H1 (cell line): ENCODE data around the gene PIP5K1B. TPM values are rescaled to one million over a fixed set of nuclear protein-coding genes. Genes with fewer than 3 reads are reported as not detected.

Source experiments
- GTF2F1 ChIP-seq: IDR thresholded peaks from 2 replicates; pipeline ENCODE4 v1.6.1; 2012; ENCODE audit warnings: low read depth, low read length, improper control_type of control experiment, borderline replicate concordance
- KDM1A ChIP-seq: fragments of 200-600, 300-600 bp; sonication (generic); IDR thresholded peaks from 2 replicates; pipeline ENCODE4 v1.7.1; 2016; ENCODE audit warnings: mild to moderate bottlenecking, low read length, borderline replicate concordance
- KDM4A ChIP-seq: IDR thresholded peaks from one replicate; pipeline ENCODE4 v1.7.1; 2012; ENCODE audit warnings: low read depth, mild to moderate bottlenecking, moderate library complexity, low read length, inconsistent platforms; ENCODE audit not compliant: severe bottlenecking
- polyA plus RNA-seq, 7 experiments: library from polyadenylated mRNA; depleted of rRNA in 3 of 7; stranded (reverse) in 5 of 7; unstranded in 2 of 7; fragments of >200 nt in 5 of 7; fragments of 200-250 nt in 2 of 7; gene quantifications; 1 replicate in 5 of 7; 2 replicates in 1 of 7; 4 replicates in 1 of 7; pipeline versions ENCODE4 v1.2.1 to v1.2.3, GENCODE V29; 2011 to 2013; ENCODE audit warnings: missing spikeins in 2 of 7, mixed read lengths in 2 of 7
- total RNA-seq: library from RNA; stranded (reverse); fragmentation: NEBNext Ultra II Directional; extraction: Animal tissue kit (Norgen Biotek cat#: 25700); gene quantifications from 2 replicates; pipeline ENCODE4 v1.2.1, GENCODE V29; 2021

Gene PIP5K1B
- total and polyA plus RNA-seq, 2 of the 8 experiments (the other 6 are each of a cell fraction or from before 2014, with no cell fraction given), result 4.7 to 7.7 TPM

- TF ChIP-seq GTF2F1, result no peak
- TF ChIP-seq KDM4A, result no peak
- TF ChIP-seq KDM1A, result no peak
Measured at GRCh38 chr9:68738358-68738757, 33.3 kb downstream of the PIP5K1B start (continued).
